ENCODE results near the gene PPP4C.

GRCh38 chr16:30121741-30122571 lies 46.2 kb downstream of the PPP4C start:
- TF ChIP-seq CTCF (IDR thresholded peaks at IDR 0.05; ENCODE audit: insufficient read depth, low read length): no peak
- no peak for TF ChIP-seq REST (IDR thresholded peaks at IDR 0.05; ENCODE audit: insufficient replicate concordance, low read depth)
- no peak for TF ChIP-seq SPI1 (IDR thresholded peaks at IDR 0.05; ENCODE audit: borderline replicate concordance, low read depth)
- TF ChIP-seq POLR2AphosphoS5 (IDR thresholded peaks at IDR 0.05; ENCODE audit: low read depth): no peak
